ENCODE measurements around the gene LPIN3. TPM values are rescaled to one million over a fixed set of nuclear protein-coding genes. Genes with fewer than 3 reads are reported as not detected.

LPIN3 gene
- total and polyA plus RNA-seq, 2 experiments from 2014 or later = 6.1 to 9.7 TPM

DNA sequence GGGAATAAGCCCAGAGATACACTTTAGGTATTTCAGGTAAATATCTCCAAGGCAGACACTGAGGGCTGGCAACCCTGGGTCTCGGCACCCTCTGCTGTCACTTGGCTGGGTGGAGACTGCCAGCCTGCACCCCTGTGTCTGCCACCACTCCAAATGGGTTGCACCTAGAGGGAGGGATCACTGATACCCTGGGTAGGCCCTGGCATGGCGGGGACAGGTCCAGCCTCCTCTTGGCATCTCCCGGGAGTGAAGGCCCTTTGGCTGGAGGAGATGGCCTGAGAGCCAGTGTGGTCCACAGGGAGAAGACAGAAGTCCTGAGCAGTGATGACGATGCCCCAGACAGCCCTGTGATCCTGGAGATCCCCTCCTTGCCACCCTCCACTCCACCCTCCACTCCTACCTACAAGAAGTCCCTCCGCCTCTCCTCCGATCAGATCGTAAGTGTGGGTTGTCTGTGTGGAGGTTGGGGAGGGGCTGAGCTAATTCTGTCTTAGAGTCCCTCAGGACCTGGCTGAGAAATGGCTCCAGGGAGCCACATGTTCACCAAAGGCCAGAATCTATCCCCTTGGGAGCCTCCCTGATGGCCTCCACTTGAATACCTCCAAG, 15.1 kb downstream of the LPIN3 start:
- Histone ChIP-seq H3K36me3 (ENCODE audit: insufficient read depth) (no peaks in the 10 kb centered on the region), H4K20me1 (replicated peaks; ENCODE audit: insufficient read depth) (no peaks in the 10 kb centered on the region; the same call in 1 of the 2 replicates), H3K4me2 (no peak overlapping the region), H3K4me1 (ENCODE audit: insufficient read depth) (no peaks in the 10 kb centered on the region), H3K27ac (ENCODE audit: low read depth) (no peak overlapping the region), H2AFZ (no peak overlapping the region), H3K79me2 (replicated peaks; ENCODE audit: insufficient read depth) (no peaks in the 10 kb centered on the region), H3F3A (replicated peaks; ENCODE audit: low read depth) (no peaks in the 10 kb centered on the region), H3K4me3 (no peak overlapping the region), H3K27me3 (ENCODE audit: insufficient read depth) (no peaks in the 10 kb centered on the region), H3K9me2 (ENCODE audit: insufficient read depth) (no peaks in the 10 kb centered on the region)
- Mint-ChIP-seq H3K27ac (no peak overlapping the region), H3K36me3 (ENCODE audit: low read depth) (no peaks in the 10 kb centered on the region), H3K9me3 (no peaks in the 10 kb centered on the region), H3K4me3 (no peak overlapping the region), H3K4me1 (no peaks in the 10 kb centered on the region), H3K27me3 (ENCODE audit: insufficient read depth, low read depth, poor library complexity) (peaks cover 5% of the 10 kb centered on the region)
- no peak for DNase-seq (ENCODE audit: low spot score)
- TF ChIP-seq ZNF114 (CRISPR knock-in tag; IDR thresholded peaks at IDR 0.05) = no peak
- no peak for TF ChIP-seq JUNB (IDR thresholded peaks at IDR 0.05; ENCODE audit: unreplicated experiment)
- no peak for TF ChIP-seq EZH2phosphoT487 (IDR thresholded peaks at IDR 0.05; ENCODE audit: unreplicated experiment)
- TF ChIP-seq EZH2 (IDR thresholded peaks at IDR 0.05; ENCODE audit: low read depth, unreplicated experiment) = no peak
- TF ChIP-seq STAT1 (IDR thresholded peaks at IDR 0.05; ENCODE audit: unreplicated experiment) = no peak
- TF ChIP-seq ZNF331 (CRISPR knock-in tag; IDR thresholded peaks at IDR 0.05; ENCODE audit: low read depth) = no peak
- no peak for TF ChIP-seq ZNF462 (CRISPR knock-in tag; IDR thresholded peaks at IDR 0.05)
- no peak for TF ChIP-seq CTCF (conservative IDR thresholded peaks at IDR 0.05; ENCODE audit: low read depth in 2 of 2)
- TF ChIP-seq CREB1 (CRISPR knock-in tag; IDR thresholded peaks at IDR 0.05; ENCODE audit: low read depth) = no peak
- no peak for TF ChIP-seq POLR2AphosphoS5 (IDR thresholded peaks at IDR 0.05; ENCODE audit: low read depth)
- TF ChIP-seq, protein P1, sequence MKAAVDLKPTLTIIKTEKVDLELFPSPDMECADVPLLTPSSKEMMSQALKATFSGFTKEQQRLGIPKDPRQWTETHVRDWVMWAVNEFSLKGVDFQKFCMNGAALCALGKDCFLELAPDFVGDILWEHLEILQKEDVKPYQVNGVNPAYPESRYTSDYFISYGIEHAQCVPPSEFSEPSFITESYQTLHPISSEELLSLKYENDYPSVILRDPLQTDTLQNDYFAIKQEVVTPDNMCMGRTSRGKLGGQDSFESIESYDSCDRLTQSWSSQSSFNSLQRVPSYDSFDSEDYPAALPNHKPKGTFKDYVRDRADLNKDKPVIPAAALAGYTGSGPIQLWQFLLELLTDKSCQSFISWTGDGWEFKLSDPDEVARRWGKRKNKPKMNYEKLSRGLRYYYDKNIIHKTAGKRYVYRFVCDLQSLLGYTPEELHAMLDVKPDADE (IDR thresholded peaks at IDR 0.05) = no peak
- no peak for TF ChIP-seq NANOG (IDR thresholded peaks at IDR 0.05; ENCODE audit: borderline replicate concordance)
- no peak for TF ChIP-seq REST (IDR thresholded peaks at IDR 0.05; ENCODE audit: unreplicated experiment)
- ATAC-seq = no peak
